ENCODE data around the gene RPL31.

Gene RPL31

GRCh38 chr2:101001691-101002561 is at the start of gene RPL31:
RPL31 (plus strand) TSS chr2:101002289; CDS start chr2:101002702, 413 bp downstream.
- in situ Hi-C loops (cut with MboI; ENCODE audit: low sequenced_read_pairs): loop anchor here (25.0 kb wide), 1 partner anchor 385 kb away; the partner anchor contains the start of gene CREG2

DNA sequence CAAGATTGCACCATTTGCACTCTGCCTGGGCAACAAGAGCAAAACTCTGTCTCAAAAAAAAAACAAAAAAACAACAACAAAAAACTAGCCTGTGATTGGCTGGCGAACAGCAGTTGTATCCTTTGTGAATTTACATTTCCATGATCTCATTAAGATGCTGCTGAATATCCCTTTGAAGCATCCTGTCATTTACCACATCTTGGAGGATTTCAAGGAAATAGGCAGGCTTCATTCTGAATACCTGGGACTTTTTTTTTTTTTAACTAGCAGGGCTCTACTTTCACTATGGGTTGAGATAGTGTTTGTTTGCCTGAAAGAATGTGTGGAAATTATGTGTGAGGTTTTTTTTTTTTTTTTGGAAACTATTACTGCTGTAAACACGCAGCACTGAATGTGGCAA is 49.6 kb upstream of the RPL31 start:
- in situ Hi-C loops (cut with MboI; ENCODE audit: low sequenced_read_pairs): no loop called here

- in situ Hi-C loops (cut with MboI; ENCODE audit: low sequenced_read_pairs): no loop called here
Measured at GRCh38 chr2:100953406-100954043, 48.6 kb upstream of the RPL31 start.

- in situ Hi-C loops (cut with MboI; ENCODE audit: low sequenced_read_pairs): no loop called here
Measured at GRCh38 chr2:100954044-100954420, 48.1 kb upstream of the RPL31 start.

DNA sequence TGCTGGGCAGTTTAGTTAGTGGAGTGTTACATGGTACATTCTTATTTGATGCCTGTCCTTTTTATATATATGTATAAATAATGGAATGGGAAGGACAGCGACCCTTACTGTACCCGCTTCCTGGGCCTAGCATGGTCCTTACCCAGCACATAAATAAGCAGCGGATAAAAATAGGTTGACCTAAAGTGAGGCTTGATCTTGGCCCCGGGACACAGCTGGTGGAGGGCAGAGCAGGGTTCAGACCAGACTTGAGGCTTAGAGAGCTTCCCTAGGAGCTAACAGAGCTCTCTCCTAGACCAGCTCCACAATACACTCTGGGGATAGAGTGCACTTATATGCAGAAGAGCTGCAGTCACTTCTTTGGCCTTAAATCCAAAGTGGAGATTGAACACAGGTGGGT is 46.9 kb upstream of the RPL31 start:
- in situ Hi-C loops (cut with MboI; ENCODE audit: low sequenced_read_pairs): no loop called here

- in situ Hi-C loops (cut with MboI; ENCODE audit: low sequenced_read_pairs): no loop called here
Measured at GRCh38 chr2:100956081-100956480, 46.0 kb upstream of the RPL31 start.

DNA sequence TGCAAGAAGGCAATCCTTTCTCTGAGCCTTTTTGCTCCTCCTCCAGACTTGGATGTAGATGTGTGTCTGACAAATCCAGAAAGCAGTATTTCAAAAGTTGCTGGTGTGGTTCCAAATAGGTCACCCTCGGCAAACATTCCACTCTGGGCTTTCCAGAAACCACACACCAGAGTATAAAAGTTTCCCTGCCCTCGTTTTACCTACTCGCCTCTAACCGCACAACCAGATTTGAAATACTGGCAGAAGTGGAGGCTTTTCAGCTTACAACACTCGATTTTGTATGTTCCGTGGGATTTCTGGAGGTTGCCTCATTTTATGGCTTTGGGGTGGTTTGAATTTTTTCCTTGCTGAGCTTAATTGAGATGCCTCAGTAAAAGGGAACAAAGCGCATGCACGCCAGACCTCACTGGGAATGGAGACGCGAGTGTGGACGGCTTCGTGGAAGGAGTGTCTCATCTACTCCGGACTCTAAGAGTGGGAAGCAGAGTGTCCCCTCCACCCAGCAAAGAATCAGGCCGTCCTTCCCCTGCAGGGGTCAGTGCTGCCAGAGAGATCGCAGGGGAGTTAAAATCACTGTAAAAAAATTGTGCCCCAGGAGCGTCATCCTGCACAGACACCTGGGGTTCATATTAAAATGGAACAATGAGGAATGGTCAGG is 44.0 kb upstream of the RPL31 start:
- in situ Hi-C loops (cut with MboI; ENCODE audit: low sequenced_read_pairs): no loop called here

DNA sequence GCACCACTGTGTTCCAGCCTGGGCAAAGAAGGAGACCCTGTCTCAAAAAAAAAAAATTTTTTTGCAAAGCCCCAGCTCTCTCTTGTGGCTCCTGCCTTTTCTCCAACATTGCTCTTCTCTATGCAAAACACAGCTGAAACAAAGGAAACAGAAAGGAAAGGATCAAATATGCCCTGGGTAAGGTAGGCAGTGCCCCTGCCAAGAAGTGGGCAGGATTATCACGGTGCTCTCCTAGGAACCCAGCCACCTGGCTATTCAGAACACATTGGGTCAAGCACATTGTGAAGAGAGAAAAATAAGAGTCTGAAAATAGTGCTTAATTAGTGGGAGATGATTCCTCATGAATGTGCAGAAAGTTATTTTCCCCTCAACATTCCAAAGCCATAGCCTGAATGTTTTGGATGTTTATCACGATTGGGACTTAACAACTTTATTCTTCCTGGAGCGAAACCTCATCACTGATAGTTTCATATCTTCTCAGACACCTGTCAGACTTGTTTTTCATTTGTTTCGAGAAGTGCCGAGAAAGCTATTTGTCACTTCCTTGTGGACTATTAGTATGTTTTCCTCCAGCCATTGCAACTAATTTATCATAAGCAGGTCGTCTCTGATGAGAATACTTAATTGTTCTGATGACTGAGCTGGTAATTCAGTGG is 42.7 kb upstream of the RPL31 start:
- in situ Hi-C loops (cut with MboI; ENCODE audit: low sequenced_read_pairs): no loop called here

- in situ Hi-C loops (cut with MboI; ENCODE audit: low sequenced_read_pairs): no loop called here
Measured at GRCh38 chr2:100960688-100961087, 41.4 kb upstream of the RPL31 start.

GRCh38 chr2:100962366-100963025 is 39.6 kb upstream of the RPL31 start:
- in situ Hi-C loops (cut with MboI; ENCODE audit: low sequenced_read_pairs): no loop called here

DNA sequence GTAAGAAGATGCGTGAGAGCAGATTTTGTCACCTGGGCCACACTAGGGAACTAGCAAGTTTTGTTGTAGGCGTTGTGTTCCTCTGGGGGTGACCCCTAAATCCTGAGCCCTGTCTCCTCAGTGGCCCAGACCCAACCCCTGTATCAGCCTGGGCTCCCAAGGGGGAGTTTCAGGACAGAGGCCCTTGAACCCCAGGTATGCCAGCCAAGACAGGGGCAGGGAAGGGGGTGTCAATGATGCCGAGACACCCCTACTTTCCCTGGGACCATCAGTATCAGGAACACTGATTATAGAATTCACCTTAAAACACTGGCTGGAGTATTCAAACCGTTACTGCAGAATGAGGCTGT is 39.1 kb upstream of the RPL31 start:
- in situ Hi-C loops (cut with MboI; ENCODE audit: low sequenced_read_pairs): no loop called here

DNA sequence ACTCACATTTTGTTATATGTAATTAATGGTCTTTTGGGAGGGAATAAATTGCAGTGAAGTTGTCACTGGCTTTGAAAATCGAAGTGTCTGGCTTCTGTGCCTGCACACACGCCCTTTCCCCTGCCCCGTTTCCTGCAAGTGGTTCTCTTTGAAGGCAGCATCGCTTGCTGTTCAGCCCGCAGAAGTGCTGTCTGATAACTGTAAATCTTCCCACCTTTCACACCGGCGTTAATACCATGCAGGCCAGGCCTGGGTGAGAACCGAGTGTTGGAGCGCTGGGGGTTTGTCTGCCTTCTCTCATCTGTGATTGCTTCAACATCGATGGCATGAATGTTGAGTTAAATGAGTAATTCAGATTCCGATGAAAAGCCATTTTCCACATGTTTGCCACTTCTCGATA is 37.9 kb upstream of the RPL31 start:
- in situ Hi-C loops (cut with MboI; ENCODE audit: low sequenced_read_pairs): no loop called here

DNA sequence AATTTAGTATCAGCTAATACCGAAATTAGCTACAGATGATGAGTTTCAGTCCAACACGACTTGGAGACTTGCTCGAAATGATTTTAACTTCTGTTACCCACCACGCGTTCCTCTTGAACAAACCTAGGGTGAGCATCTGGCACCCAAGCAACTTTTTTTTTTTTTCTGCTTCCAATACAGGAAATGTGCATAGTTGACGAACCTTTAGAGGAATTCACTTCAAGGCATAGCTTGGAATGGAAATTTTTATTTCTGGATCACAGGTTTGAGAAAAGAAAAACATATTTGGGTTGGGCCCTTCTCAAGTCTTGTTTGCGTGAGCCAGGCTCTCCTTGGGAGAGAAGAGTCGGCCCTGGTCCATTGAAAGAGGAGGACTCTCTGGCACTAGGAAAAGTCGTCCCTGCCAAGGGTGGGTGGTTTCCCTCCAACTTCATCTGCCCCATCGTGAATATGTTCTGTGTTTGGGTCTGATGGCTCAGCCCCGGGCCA is 37.4 kb upstream of the RPL31 start:
- in situ Hi-C loops (cut with MboI; ENCODE audit: low sequenced_read_pairs): no loop called here

GRCh38 chr2:100965596-100965995 is 36.5 kb upstream of the RPL31 start:
- in situ Hi-C loops (cut with MboI; ENCODE audit: low sequenced_read_pairs): no loop called here

DNA sequence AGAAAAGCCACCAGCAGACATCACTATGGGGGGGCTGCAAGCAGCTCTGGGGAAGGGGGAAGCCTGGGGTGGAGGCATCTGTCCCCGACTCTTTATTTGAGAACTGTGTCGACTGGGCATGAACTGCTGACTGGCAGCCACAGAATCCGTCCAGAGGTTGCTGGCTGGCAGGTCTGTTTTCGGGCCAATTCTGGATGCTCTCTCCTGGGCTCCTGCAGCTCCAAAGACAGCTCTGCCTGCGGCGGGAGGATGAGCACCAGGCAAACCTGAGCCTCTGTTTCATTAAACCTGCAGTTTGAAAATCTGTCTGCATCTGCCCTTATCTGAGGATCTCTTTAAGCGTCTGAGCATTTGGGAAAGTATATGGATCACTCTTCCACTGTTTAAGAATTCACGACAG is 34.4 kb upstream of the RPL31 start:
- in situ Hi-C loops (cut with MboI; ENCODE audit: low sequenced_read_pairs): no loop called here

GRCh38 chr2:100968146-100969145 is 33.6 kb upstream of the RPL31 start:
- in situ Hi-C loops (cut with MboI; ENCODE audit: low sequenced_read_pairs): no loop called here

GRCh38 chr2:100969998-100970397 is 32.1 kb upstream of the RPL31 start:
- in situ Hi-C loops (cut with MboI; ENCODE audit: low sequenced_read_pairs): no loop called here

GRCh38 chr2:100971221-100971620 is 30.9 kb upstream of the RPL31 start:
- in situ Hi-C loops (cut with MboI; ENCODE audit: low sequenced_read_pairs): no loop called here

GRCh38 chr2:100972452-100972851 is 29.6 kb upstream of the RPL31 start:
- in situ Hi-C loops (cut with MboI; ENCODE audit: low sequenced_read_pairs): no loop called here

Measured in HL-60/S4 (cell line).